Stimulated activated memory B cell treated with anti-CD40 and anti-IgM and Interleukin-4, amounts not matched to agents 10 μg/mL and 1 μg/mL and 100 μg/mL, for 72 hours (primary cell): ENCODE data around the gene ARHGAP30.
"Not testable (repeated sequence)": the region's sequence is repeated elsewhere in the genome, so short reads cannot be mapped to it uniquely, and the experiment has no call there.

ENCODE experiments used
- ATAC-seq: fragments of 150-1000 bp; cut with Tn5 transposase; 2 replicates; pipeline ENCODE4 v1.10.0; 2021
- H3K27ac Mint-ChIP-seq: one replicate; pipeline ENCODE4 v1.8.0; 2022; ENCODE audit warnings: mild to moderate bottlenecking, mixed read lengths
- H3K27me3 Mint-ChIP-seq: one replicate; pipeline ENCODE4 v1.8.0; 2022; ENCODE audit warnings: mixed read lengths
- H3K36me3 Mint-ChIP-seq: one replicate; pipeline ENCODE4 v1.8.0; 2022; ENCODE audit warnings: mixed read lengths
- H3K4me1 Mint-ChIP-seq: one replicate; pipeline ENCODE4 v1.8.0; 2022; ENCODE audit warnings: mixed read lengths
- H3K4me3 Mint-ChIP-seq: one replicate; pipeline ENCODE4 v1.8.0; 2022; ENCODE audit warnings: mild to moderate bottlenecking, moderate library complexity, mixed read lengths
- H3K9me3 Mint-ChIP-seq: one replicate; pipeline ENCODE4 v1.8.0; 2022; ENCODE audit warnings: mixed read lengths

ARHGAP30 gene

GRCh38 chr1:161065681-161066080, 4.0 kb downstream of the ARHGAP30 start:
- H3K27ac Mint-ChIP-seq, H3K9me3 Mint-ChIP-seq, ATAC-seq, H3K27me3 Mint-ChIP-seq, H3K4me3 Mint-ChIP-seq: not testable (repeated sequence)
- H3K4me1 Mint-ChIP-seq, result peaks cover 70% of the 10 kb centered on the region
- H3K36me3 Mint-ChIP-seq, result peaks cover 52% of the 10 kb centered on the region

- not testable (repeated sequence) for ATAC-seq
These were observed 5.8 kb downstream of the ARHGAP30 start for GRCh38 chr1:161063936-161064335.

GRCh38 chr1:161061419-161061818, 8.3 kb downstream of the ARHGAP30 start:
- H3K27me3 Mint-ChIP-seq, result no peaks in the 10 kb centered on the region
- no peak overlapping the region for H3K27ac Mint-ChIP-seq
- no peak for ATAC-seq
- H3K9me3 Mint-ChIP-seq, result no peaks in the 10 kb centered on the region
- H3K4me3 Mint-ChIP-seq, result no peak overlapping the region
- peaks cover 52% of the 10 kb centered on the region for H3K36me3 Mint-ChIP-seq
- H3K4me1 Mint-ChIP-seq, result peaks cover 67% of the 10 kb centered on the region

More at GRCh38 chr1:161063936-161064335, 5.8 kb downstream of the ARHGAP30 start:
- H3K4me3 Mint-ChIP-seq, H3K27me3 Mint-ChIP-seq, H3K9me3 Mint-ChIP-seq: not testable (repeated sequence)
- H3K36me3 Mint-ChIP-seq, result peaks cover 61% of the 10 kb centered on the region
- peaks cover 88% of the 10 kb centered on the region for H3K4me1 Mint-ChIP-seq
- peak overlapping the region; percentile 78 for H3K27ac Mint-ChIP-seq

- H3K27ac Mint-ChIP-seq, result peak overlapping the region; percentile 49
- H3K4me3 Mint-ChIP-seq, result no peak overlapping the region
- peaks cover 55% of the 10 kb centered on the region for H3K36me3 Mint-ChIP-seq
- ATAC-seq, result no peak
- H3K27me3 Mint-ChIP-seq, result no peaks in the 10 kb centered on the region
- H3K4me1 Mint-ChIP-seq, result peaks cover 53% of the 10 kb centered on the region
- no peaks in the 10 kb centered on the region for H3K9me3 Mint-ChIP-seq
These were observed 10.4 kb downstream of the ARHGAP30 start for GRCh38 chr1:161059293-161059692.

GRCh38 chr1:161054805-161055204, 14.9 kb downstream of the ARHGAP30 start:
- no peak overlapping the region for H3K4me3 Mint-ChIP-seq
- ATAC-seq, result no peak
- H3K4me1 Mint-ChIP-seq, result peaks cover 21% of the 10 kb centered on the region
- no peaks in the 10 kb centered on the region for H3K9me3 Mint-ChIP-seq
- no peaks in the 10 kb centered on the region for H3K27me3 Mint-ChIP-seq
- H3K36me3 Mint-ChIP-seq, result peaks cover 68% of the 10 kb centered on the region
- no peak overlapping the region for H3K27ac Mint-ChIP-seq

- peaks cover 20% of the 10 kb centered on the region for H3K4me1 Mint-ChIP-seq
- H3K27me3 Mint-ChIP-seq, result no peaks in the 10 kb centered on the region
- no peak overlapping the region for H3K4me3 Mint-ChIP-seq
- H3K27ac Mint-ChIP-seq, result no peak overlapping the region
- ATAC-seq, result no peak
- H3K9me3 Mint-ChIP-seq, result no peaks in the 10 kb centered on the region
- H3K36me3 Mint-ChIP-seq, result peaks cover 68% of the 10 kb centered on the region
These were observed 15.5 kb downstream of the ARHGAP30 start for GRCh38 chr1:161054232-161054631.

- Mint-ChIP-seq H3K27ac (peak overlapping the region; percentile 46), H3K36me3 (peaks cover 77% of the 10 kb centered on the region), H3K27me3 (no peaks in the 10 kb centered on the region), H3K4me3 (no peak overlapping the region), H3K9me3 (no peaks in the 10 kb centered on the region), H3K4me1 (peaks cover 29% of the 10 kb centered on the region)
- ATAC-seq, result no peak
These were observed 16.8 kb downstream of the ARHGAP30 start for GRCh38 chr1:161052899-161053298.

GRCh38 chr1:161051219-161051618, 18.5 kb downstream of the ARHGAP30 start:
- H3K27ac Mint-ChIP-seq, result peak overlapping the region; percentile 53
- no peak overlapping the region for H3K4me3 Mint-ChIP-seq
- ATAC-seq, result no peak
- H3K27me3 Mint-ChIP-seq, result no peaks in the 10 kb centered on the region
- H3K4me1 Mint-ChIP-seq, result peaks cover 43% of the 10 kb centered on the region
- peaks cover 67% of the 10 kb centered on the region for H3K36me3 Mint-ChIP-seq
- H3K9me3 Mint-ChIP-seq, result no peaks in the 10 kb centered on the region

- no peak for ATAC-seq
- Mint-ChIP-seq H3K36me3 (peaks cover 58% of the 10 kb centered on the region), H3K27ac (peak overlapping the region; percentile 95), H3K4me1 (peaks cover 45% of the 10 kb centered on the region), H3K27me3 (no peaks in the 10 kb centered on the region), H3K9me3 (no peaks in the 10 kb centered on the region), H3K4me3 (no peak overlapping the region)
These were observed 20.6 kb downstream of the ARHGAP30 start for GRCh38 chr1:161048949-161049722.

GRCh38 chr1:161047436-161048420, 22.0 kb downstream of the ARHGAP30 start:
- Mint-ChIP-seq H3K36me3 (peaks cover 48% of the 10 kb centered on the region), H3K27me3 (no peaks in the 10 kb centered on the region), H3K4me3 (no peak overlapping the region), H3K4me1 (peaks cover 43% of the 10 kb centered on the region), H3K27ac (peak overlapping the region; percentile 95), H3K9me3 (no peaks in the 10 kb centered on the region)
- ATAC-seq, result no peak

GRCh38 chr1:161046605-161047228, 23.0 kb downstream of the ARHGAP30 start:
- H3K27ac Mint-ChIP-seq, result peak overlapping the region; percentile 95
- H3K9me3 Mint-ChIP-seq, result no peaks in the 10 kb centered on the region
- peaks cover 48% of the 10 kb centered on the region for H3K36me3 Mint-ChIP-seq
- H3K4me1 Mint-ChIP-seq, result peaks cover 53% of the 10 kb centered on the region
- ATAC-seq, result peak; percentile 71
- H3K27me3 Mint-ChIP-seq, result no peaks in the 10 kb centered on the region
- peak overlapping the region; percentile 98 for H3K4me3 Mint-ChIP-seq

GRCh38 chr1:161045736-161046604, 23.7 kb downstream of the ARHGAP30 start, which contains the start of gene USF1:
Gene USF1 (minus strand): TSS chr1:161045977. CDS start chr1:161043275, 2,702 bp downstream.
- Mint-ChIP-seq H3K36me3 (peaks cover 48% of the 10 kb centered on the region), H3K27ac (peak within 1 kb of the TSS; percentile 95), H3K27me3 (no peaks in the 10 kb centered on the region), H3K4me3 (peak within 1 kb of the TSS; percentile 98), H3K4me1 (peaks cover 58% of the 10 kb centered on the region), H3K9me3 (no peaks in the 10 kb centered on the region)
- peak; percentile 89 for ATAC-seq

GRCh38 chr1:161044908-161045735, 24.6 kb downstream of the ARHGAP30 start:
- no peaks in the 10 kb centered on the region for H3K27me3 Mint-ChIP-seq
- H3K27ac Mint-ChIP-seq, result peak overlapping the region; percentile 95
- H3K4me3 Mint-ChIP-seq, result peak overlapping the region; percentile 98
- no peaks in the 10 kb centered on the region for H3K9me3 Mint-ChIP-seq
- H3K36me3 Mint-ChIP-seq, result peaks cover 50% of the 10 kb centered on the region
- peak; percentile 84 for ATAC-seq
- H3K4me1 Mint-ChIP-seq, result peaks cover 58% of the 10 kb centered on the region
